GM12892 (cell line): ENCODE results near the gene PLBD2.

Experiments
- POLR2AphosphoS5 ChIP-seq: IDR thresholded peaks from 2 replicates; pipeline ENCODE4 v1.6.1; 2011; ENCODE audit warnings: low read depth, low read length, control low read depth
- TAF1 ChIP-seq: IDR thresholded peaks from 2 replicates; pipeline ENCODE4 v1.6.1; 2011; ENCODE audit warnings: low read depth, mild to moderate bottlenecking, control low read depth, low read length, borderline replicate concordance

DNA sequence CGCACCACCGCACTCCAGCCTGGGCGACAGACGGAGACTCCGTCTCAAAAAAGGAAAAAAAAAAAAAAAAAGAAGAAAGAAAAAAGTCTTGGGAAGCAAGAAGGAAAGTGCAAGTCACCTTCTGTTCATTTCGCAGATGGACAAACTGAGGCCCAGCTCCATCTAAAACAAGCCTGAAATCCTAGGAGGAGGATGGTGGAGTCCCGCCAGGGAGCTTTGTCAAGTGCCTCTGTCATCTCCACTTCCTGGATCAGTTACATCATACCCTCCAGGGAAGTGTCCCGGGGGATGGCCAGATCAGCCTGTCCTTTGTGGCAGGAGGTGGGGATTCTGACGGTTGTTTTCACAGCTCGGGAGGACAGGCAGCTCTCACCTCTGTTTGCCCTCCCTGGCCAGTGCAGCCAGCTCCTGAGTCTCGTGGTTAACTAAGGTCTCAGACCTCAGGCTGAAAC, 55.1 kb downstream of the PLBD2 start:
- TF ChIP-seq POLR2AphosphoS5 (no peak), TAF1 (no peak)
